Activated naive CD8-positive, alpha-beta T cell treated with anti-CD3 and anti-CD28 coated beads for 36 hours (primary cell): ENCODE measurements around the gene TUBA4B. TPM values are rescaled to one million over a fixed set of nuclear protein-coding genes. Genes with fewer than 3 reads are reported as not detected.
A peak's percentile ranks its signal among the peaks of the same experiment; 100 is the strongest.

Source experiments
- DNase-seq: peaks from one replicate; pipeline ENCODE4 v3.0.0; 2021
- H3K27ac Mint-ChIP-seq: one replicate; pipeline ENCODE4 v1.8.0; 2022; ENCODE audit warnings: mild to moderate bottlenecking, moderate library complexity, mixed read lengths
- H3K27me3 Mint-ChIP-seq: one replicate; pipeline ENCODE4 v1.8.0; 2022; ENCODE audit warnings: mild to moderate bottlenecking, mixed read lengths
- H3K36me3 Mint-ChIP-seq: one replicate; pipeline ENCODE4 v1.8.0; 2021; ENCODE audit warnings: mild to moderate bottlenecking, mixed read lengths
- H3K4me1 Mint-ChIP-seq: one replicate; pipeline ENCODE4 v1.8.0; 2021; ENCODE audit warnings: mixed read lengths
- H3K4me3 Mint-ChIP-seq: one replicate; pipeline ENCODE4 v1.8.0; 2022; ENCODE audit warnings: mild to moderate bottlenecking, moderate library complexity, mixed read lengths
- H3K9me3 Mint-ChIP-seq: one replicate; pipeline ENCODE4 v1.8.0; 2022; ENCODE audit warnings: mixed read lengths
- total RNA-seq, 2 experiments: library from RNA; stranded (reverse); gene quantifications; one replicate each; pipeline ENCODE4 v1.2.3, GENCODE V29; 2021

Gene TUBA4B
- total RNA-seq, 2 experiments from 2014 or later: not detected

GRCh38 chr2:219214141-219214540, 38.9 kb upstream of the TUBA4B start:
- Mint-ChIP-seq H3K27me3 (no peaks in the 10 kb centered on the region), H3K27ac (no peak overlapping the region), H3K4me3 (no peak overlapping the region), H3K4me1 (peaks cover 34% of the 10 kb centered on the region), H3K9me3 (no peaks in the 10 kb centered on the region), H3K36me3 (peaks cover 33% of the 10 kb centered on the region)
- DNase-seq: no peak

GRCh38 chr2:219214786-219215185, 38.3 kb upstream of the TUBA4B start:
- no peaks in the 10 kb centered on the region for H3K27me3 Mint-ChIP-seq

GRCh38 chr2:219215871-219216534, 37.0 kb upstream of the TUBA4B start:
- no peak for DNase-seq
- peaks cover 25% of the 10 kb centered on the region for H3K4me1 Mint-ChIP-seq
- H3K27me3 Mint-ChIP-seq: no peaks in the 10 kb centered on the region
- no peak overlapping the region for H3K4me3 Mint-ChIP-seq
- no peak overlapping the region for H3K27ac Mint-ChIP-seq
- peaks cover 31% of the 10 kb centered on the region for H3K36me3 Mint-ChIP-seq
- H3K9me3 Mint-ChIP-seq: no peaks in the 10 kb centered on the region

More at GRCh38 chr2:219214786-219215185, 38.3 kb upstream of the TUBA4B start:
- Mint-ChIP-seq H3K4me1 (peaks cover 31% of the 10 kb centered on the region), H3K4me3 (no peak overlapping the region), H3K36me3 (peaks cover 33% of the 10 kb centered on the region), H3K27ac (no peak overlapping the region), H3K9me3 (no peaks in the 10 kb centered on the region)
- DNase-seq: no peak

- Mint-ChIP-seq H3K27ac (no peak overlapping the region), H3K4me1 (peaks cover 23% of the 10 kb centered on the region), H3K4me3 (no peak overlapping the region), H3K36me3 (peaks cover 31% of the 10 kb centered on the region), H3K9me3 (no peaks in the 10 kb centered on the region), H3K27me3 (no peaks in the 10 kb centered on the region)
- no peak for DNase-seq
Measured at GRCh38 chr2:219216535-219216915, 36.5 kb upstream of the TUBA4B start.

GRCh38 chr2:219218217-219218731, 34.8 kb upstream of the TUBA4B start:
- H3K27me3 Mint-ChIP-seq: no peaks in the 10 kb centered on the region
- H3K36me3 Mint-ChIP-seq: peaks cover 25% of the 10 kb centered on the region
- peak overlapping the region; percentile 80 for H3K27ac Mint-ChIP-seq
- H3K4me1 Mint-ChIP-seq: peaks cover 21% of the 10 kb centered on the region
- DNase-seq: peak; percentile 47
- H3K9me3 Mint-ChIP-seq: no peaks in the 10 kb centered on the region
- H3K4me3 Mint-ChIP-seq: peak overlapping the region; percentile 87

- Mint-ChIP-seq H3K9me3 (no peaks in the 10 kb centered on the region), H3K36me3 (peaks cover 28% of the 10 kb centered on the region), H3K27me3 (no peaks in the 10 kb centered on the region), H3K27ac (peak within 1 kb of the TSS; percentile 82), H3K4me3 (peak within 1 kb of the TSS; percentile 87), H3K4me1 (peaks cover 21% of the 10 kb centered on the region)
- DNase-seq: peak; percentile 90
Measured at GRCh38 chr2:219218732-219219701, 34.0 kb upstream of the TUBA4B start, which contains the start of gene ABCB6. TSS of gene ABCB6 (minus strand) at chr2:219218958. CDS start at chr2:219218673, 285 bp downstream.

- Mint-ChIP-seq H3K4me3 (no peak overlapping the region), H3K9me3 (no peaks in the 10 kb centered on the region), H3K27me3 (no peaks in the 10 kb centered on the region), H3K36me3 (peaks cover 25% of the 10 kb centered on the region), H3K4me1 (peaks cover 21% of the 10 kb centered on the region), H3K27ac (peak overlapping the region; percentile 19)
- DNase-seq: no peak
Measured at GRCh38 chr2:219219784-219220532, 33.1 kb upstream of the TUBA4B start.

GRCh38 chr2:219220652-219221402, 32.2 kb upstream of the TUBA4B start:
- Mint-ChIP-seq H3K4me1 (peaks cover 21% of the 10 kb centered on the region), H3K27me3 (no peaks in the 10 kb centered on the region), H3K4me3 (no peak overlapping the region), H3K27ac (no peak overlapping the region), H3K36me3 (peaks cover 27% of the 10 kb centered on the region), H3K9me3 (no peaks in the 10 kb centered on the region)
- DNase-seq: no peak

GRCh38 chr2:219221957-219222518, 31.0 kb upstream of the TUBA4B start:
- H3K27me3 Mint-ChIP-seq: no peaks in the 10 kb centered on the region
- H3K27ac Mint-ChIP-seq: no peak overlapping the region
- H3K4me1 Mint-ChIP-seq: peaks cover 17% of the 10 kb centered on the region
- no peaks in the 10 kb centered on the region for H3K9me3 Mint-ChIP-seq
- peaks cover 23% of the 10 kb centered on the region for H3K36me3 Mint-ChIP-seq
- DNase-seq: no peak
- no peak overlapping the region for H3K4me3 Mint-ChIP-seq

GRCh38 chr2:219223831-219224610, 29.0 kb upstream of the TUBA4B start:
- DNase-seq: no peak
- Mint-ChIP-seq H3K27me3 (no peaks in the 10 kb centered on the region), H3K36me3 (peaks cover 35% of the 10 kb centered on the region), H3K4me3 (no peak overlapping the region), H3K4me1 (peaks cover 20% of the 10 kb centered on the region), H3K9me3 (no peaks in the 10 kb centered on the region), H3K27ac (no peak overlapping the region)

GRCh38 chr2:219225350-219225749, 27.7 kb upstream of the TUBA4B start:
- Mint-ChIP-seq H3K9me3 (no peaks in the 10 kb centered on the region), H3K4me3 (no peak overlapping the region), H3K4me1 (peaks cover 16% of the 10 kb centered on the region), H3K27me3 (no peaks in the 10 kb centered on the region), H3K36me3 (peaks cover 32% of the 10 kb centered on the region), H3K27ac (no peak overlapping the region)
- no peak for DNase-seq

GRCh38 chr2:219228041-219228910, 24.8 kb upstream of the TUBA4B start:
- Mint-ChIP-seq H3K4me1 (peaks cover 30% of the 10 kb centered on the region), H3K27ac (peak overlapping the region; percentile 78), H3K9me3 (no peaks in the 10 kb centered on the region), H3K4me3 (peak overlapping the region; percentile 98), H3K27me3 (no peaks in the 10 kb centered on the region), H3K36me3 (peaks cover 51% of the 10 kb centered on the region)
- DNase-seq: no peak
